Lung (tissue), 12 donors: ENCODE results near the gene ODC1. TPM values are rescaled to one million over a fixed set of nuclear protein-coding genes. Genes with fewer than 3 reads are reported as not detected.

Experiments used
- ATAC-seq: fragments of 200-7000 bp; cut with Tn5 transposase; one replicate; pipeline ENCODE4 v1.9.1; 2020; ENCODE audit warnings: moderate number of reproducible peaks; ENCODE audit not compliant: insufficient read depth, low FRiP score
- DNase-seq, 3 donors: peaks; one replicate each; pipeline ENCODE4 v3.0.0-alpha.2; 2013 to 2017
- H3K27ac ChIP-seq, 2 donors: one replicate each; pipeline ENCODE4 v1.5.1; 2013; ENCODE audit warnings: mild to moderate bottlenecking in 2 of 2, moderate library complexity in 2 of 2, control low read depth in 1 of 2, inconsistent platforms in 1 of 2, low read depth in 1 of 2, low read length in 1 of 2
- H3K27me3 ChIP-seq, 3 donors: one replicate each; pipeline ENCODE4 v1.5.1; 2013; ENCODE audit warnings: low read length in 2 of 3; ENCODE audit not compliant: control insufficient read depth in 3 of 3, insufficient read depth in 3 of 3
- H3K36me3 ChIP-seq, 4 donors: one replicate each; pipeline ENCODE4 v1.5.1; 2013; ENCODE audit warnings: low read length in 4 of 4, mild to moderate bottlenecking in 1 of 4, moderate library complexity in 1 of 4; ENCODE audit not compliant: control insufficient read depth in 4 of 4, insufficient read depth in 4 of 4
- H3K4me1 ChIP-seq, 5 donors: one replicate each; pipeline ENCODE4 v1.5.1; 2013; ENCODE audit warnings: low read length in 5 of 5, mild to moderate bottlenecking in 2 of 5, moderate library complexity in 1 of 5; ENCODE audit not compliant: control insufficient read depth in 5 of 5, insufficient read depth in 5 of 5
- H3K4me3 ChIP-seq: one replicate; pipeline ENCODE4 v1.5.1; 2013; ENCODE audit warnings: mild to moderate bottlenecking, control low read depth, moderate library complexity
- H3K9ac ChIP-seq, 2 donors: one replicate each; pipeline ENCODE4 v1.5.1; 2013; ENCODE audit warnings: low read length in 2 of 2, control low read depth in 1 of 2; ENCODE audit not compliant: insufficient read depth in 1 of 2
- H3K9me3 ChIP-seq, 4 donors: one replicate each; pipeline ENCODE4 v1.5.1; 2013; ENCODE audit warnings: low read length in 3 of 4, mild to moderate bottlenecking in 1 of 4, moderate library complexity in 1 of 4; ENCODE audit not compliant: control insufficient read depth in 4 of 4, insufficient read depth in 3 of 4
- CTCF ChIP-seq: IDR thresholded peaks from 2 replicates; pipeline ENCODE4 v1.5.1; 2012; ENCODE audit warnings: mild to moderate bottlenecking; ENCODE audit errors: control extremely low read depth, extremely low read depth
- WGBS, 2 donors: extraction: QIAGEN DNeasy Blood & Tissue Kit; methylation state at CpG; one replicate each; pipeline ENCODE4 v1.1.7; 2013; 5-methylcytosine and 5-hydroxymethylcytosine counted together
- polyA plus RNA-seq, 2 donors: library from polyadenylated mRNA; stranded (reverse); fragments of 200-250 nt; gene quantifications; one replicate each; pipeline ENCODE4 v1.2.1, GENCODE V29; 2013
- total RNA-seq, 2 donors: library from RNA; depleted of rRNA in 1 of 2; stranded (reverse); fragments of >200 nt in 1 of 2; gene quantifications; one replicate each; pipeline ENCODE4 v1.2.1, GENCODE V29; 2014 to 2021
- donor health status: control.
- donor health status: control.
- donor health status: Bipolar disorder and iron deficiency.
- donor health status: healthy.
- donor health status: DM: yes; HTN: yes; CAD: no.

Gene ODC1
- total and polyA plus RNA-seq, 4 donors = 32.5 to 115 (median 75.4) TPM

- Histone ChIP-seq H3K9me3 (no peaks in the 10 kb centered on the region), H3K27me3 (no peaks in the 10 kb centered on the region), H3K4me1 (peaks cover 11 to 45% (median 16%) of the 10 kb centered on the region in 5 donors), H3K36me3 (peaks cover 0 to 4% (median 1%) of the 10 kb centered on the region in 4 donors), H3K27ac (peak overlapping the region in 1 of 2 donors; percentile 94), H3K4me3 (no peak overlapping the region), H3K9ac (no peak overlapping the region)
- DNase-seq (no peak), ATAC-seq (no peak)
- WGBS, 2 donors = 44 to 59% methylated on average over 18 of the region's 18 CpGs
- no peak for TF ChIP-seq CTCF
These were observed 41.5 kb downstream of the ODC1 start for GRCh38 chr2:10406491-10407188.

GRCh38 chr2:10406016-10406415 lies 42.1 kb downstream of the ODC1 start:
- peaks cover 0 to 3% (median 1%) of the 10 kb centered on the region in 4 donors for H3K36me3 ChIP-seq
- no peaks in the 10 kb centered on the region for H3K27me3 ChIP-seq
- no peak overlapping the region for H3K4me3 ChIP-seq
- no peak for TF ChIP-seq CTCF
- WGBS, 2 donors = 85% methylated on average over 10 of the region's 10 CpGs
- H3K4me1 ChIP-seq = peaks cover 10 to 39% (median 16%) of the 10 kb centered on the region in 5 donors
- no peak for DNase-seq
- no peak overlapping the region for H3K9ac ChIP-seq
- no peaks in the 10 kb centered on the region for H3K9me3 ChIP-seq
- ATAC-seq = no peak
- H3K27ac ChIP-seq = peak overlapping the region; percentile 40 to 94

- ATAC-seq = peak; percentile 16
- TF ChIP-seq CTCF = no peak
- no peak overlapping the region for H3K9ac ChIP-seq
- no peaks in the 10 kb centered on the region for H3K27me3 ChIP-seq
- DNase-seq = no peak
- H3K4me1 ChIP-seq = peaks cover 5 to 43% (median 16%) of the 10 kb centered on the region in 5 donors
- peaks cover 0 to 3% (median 1%) of the 10 kb centered on the region in 4 donors for H3K36me3 ChIP-seq
- peak overlapping the region; percentile 71 to 94 for H3K27ac ChIP-seq
- no peak overlapping the region for H3K4me3 ChIP-seq
- 48 to 65% methylated on average over 13 of the region's 13 CpGs for WGBS, 2 donors
- H3K9me3 ChIP-seq = no peaks in the 10 kb centered on the region
These were observed 42.7 kb downstream of the ODC1 start for GRCh38 chr2:10405448-10405847.
